GM19099 (cell line): Measurements from ENCODE around the gene ARHGAP4.

ENCODE experiments used
- POLR2A ChIP-seq: IDR thresholded peaks from 3 replicates; pipeline ENCODE4 v1.6.1; 2011; ENCODE audit warnings: low read depth; ENCODE audit not compliant: insufficient read length; ENCODE audit errors: extremely low read depth

ARHGAP4 gene

GRCh38 chrX:153878969-153879653, 47.0 kb downstream of the ARHGAP4 start:
- no peak for TF ChIP-seq POLR2A

- TF ChIP-seq POLR2A: no peak
These were observed 47.7 kb downstream of the ARHGAP4 start for GRCh38 chrX:153878345-153878744.

GRCh38 chrX:153877571-153878261, 48.3 kb downstream of the ARHGAP4 start:
- TF ChIP-seq POLR2A: no peak

- no peak for TF ChIP-seq POLR2A
These were observed 50.0 kb downstream of the ARHGAP4 start for GRCh38 chrX:153876112-153876491.

GRCh38 chrX:153875391-153876111, 50.5 kb downstream of the ARHGAP4 start:
- no peak for TF ChIP-seq POLR2A

GRCh38 chrX:153874366-153875125, 51.5 kb downstream of the ARHGAP4 start:
- TF ChIP-seq POLR2A: no peak

- TF ChIP-seq POLR2A: no peak
These were observed 52.0 kb downstream of the ARHGAP4 start for GRCh38 chrX:153874085-153874365.

- no peak for TF ChIP-seq POLR2A
These were observed 52.6 kb downstream of the ARHGAP4 start for GRCh38 chrX:153873282-153874084.

GRCh38 chrX:153871946-153872878, 53.9 kb downstream of the ARHGAP4 start:
- no peak for TF ChIP-seq POLR2A

GRCh38 chrX:153871451-153871850, 54.6 kb downstream of the ARHGAP4 start:
- no peak for TF ChIP-seq POLR2A

- TF ChIP-seq POLR2A: no peak
These were observed 55.2 kb downstream of the ARHGAP4 start for GRCh38 chrX:153870791-153871360.

- TF ChIP-seq POLR2A: no peak
These were observed 55.8 kb downstream of the ARHGAP4 start for GRCh38 chrX:153870288-153870690.

GRCh38 chrX:153869473-153870287, 56.4 kb downstream of the ARHGAP4 start:
- no peak for TF ChIP-seq POLR2A
